Neural cell (in vitro differentiated cells): ENCODE measurements around the gene TENT4A. TPM values are rescaled to one million over a fixed set of nuclear protein-coding genes. Genes with fewer than 3 reads are reported as not detected.

ENCODE experiments used
- H2AFZ ChIP-seq: fragments of 200-600, 300-800 bp; sonication (generic), shearing (Covaris generic); 2 replicates; pipeline ENCODE4 v1.6.0; 2014; ENCODE audit warnings: low read depth, mild to moderate bottlenecking, antibody characterized with exemption, low read length, moderate library complexity
- H3F3A ChIP-seq: fragments of 200-600 bp; shearing (Covaris generic); 2 replicates; pipeline ENCODE4 v1.6.1; 2016; ENCODE audit warnings: mild to moderate bottlenecking, moderate library complexity, mixed read lengths, antibody characterized with exemption, low read length; ENCODE audit not compliant: insufficient read depth, poor library complexity, severe bottlenecking
- H3K27ac ChIP-seq: fragments of 200-600, 300-800 bp; sonication (generic), shearing (Covaris generic); 2 replicates; pipeline ENCODE4 v1.5.1; 2014; ENCODE audit warnings: mild to moderate bottlenecking, low read length, moderate library complexity
- H3K27me3 ChIP-seq: fragments of 300-800, 200-600 bp; sonication (generic), shearing (Covaris generic); 2 replicates; pipeline ENCODE4 v1.6.0; 2014; ENCODE audit warnings: mild to moderate bottlenecking, low read depth, low read length, moderate library complexity; ENCODE audit not compliant: insufficient read depth
- H3K36me3 ChIP-seq: fragments of 300-800, 200-600 bp; sonication (generic), shearing (Covaris generic); 2 replicates; pipeline ENCODE4 v1.5.1; 2014; ENCODE audit warnings: mild to moderate bottlenecking, antibody characterized with exemption, low read length, moderate library complexity; ENCODE audit not compliant: insufficient read depth
- H3K4me2 ChIP-seq: fragments of 300-800, 200-600 bp; sonication (generic), shearing (Covaris generic); 2 replicates; pipeline ENCODE4 v1.6.0; 2014; ENCODE audit warnings: mild to moderate bottlenecking, low read length
- H3K4me3 ChIP-seq: fragments of 300-800, 200-600 bp; sonication (generic), shearing (Covaris generic); 2 replicates; pipeline ENCODE4 v1.5.1; 2014; ENCODE audit warnings: mild to moderate bottlenecking, low read length, moderate library complexity
- H3K79me2 ChIP-seq: fragments of 200-600 bp; shearing (Covaris generic); replicated peaks from 2 replicates; pipeline ENCODE4 v1.6.0; 2014; ENCODE audit warnings: mild to moderate bottlenecking, low read length, moderate library complexity; ENCODE audit not compliant: insufficient read depth
- H3K9ac ChIP-seq: fragments of 300-800, 200-600 bp; sonication (generic), shearing (Covaris generic); 2 replicates; pipeline ENCODE4 v1.6.1; 2016; ENCODE audit warnings: mild to moderate bottlenecking, low read length, mixed read lengths
- H3K9me2 ChIP-seq: fragments of 200-600 bp; shearing (Covaris generic); 2 replicates; pipeline ENCODE4 v1.6.1; 2016; ENCODE audit warnings: mild to moderate bottlenecking, low read length, mixed read lengths; ENCODE audit not compliant: insufficient read depth
- H3K9me3 ChIP-seq: fragments of 200-600, 300-800 bp; sonication (generic), shearing (Covaris generic); 2 replicates; pipeline ENCODE4 v1.6.1; 2016; ENCODE audit warnings: mild to moderate bottlenecking, mixed run types, low read length, moderate library complexity, mixed read lengths
- H4K20me1 ChIP-seq: fragments of 200-600 bp; shearing (Covaris generic); 2 replicates; pipeline ENCODE4 v1.6.1; 2016; ENCODE audit warnings: mild to moderate bottlenecking, mixed run types; ENCODE audit not compliant: insufficient read depth
- EP300 ChIP-seq: fragments of 450-650 bp; conservative IDR thresholded peaks from 2 replicates; pipeline ENCODE4 v1.6.1; 2014; ENCODE audit warnings: antibody characterized with exemption, mild to moderate bottlenecking, moderate library complexity; ENCODE audit not compliant: poor library complexity, severe bottlenecking
- EZH2 ChIP-seq: fragments of 200-600, 300-800 bp; shearing (Covaris generic), sonication (generic); IDR thresholded peaks from 2 replicates; pipeline ENCODE4 v1.6.1; 2014; ENCODE audit warnings: antibody characterized with exemption, low read length, borderline replicate concordance, mild to moderate bottlenecking; ENCODE audit not compliant: insufficient read depth, poor library complexity, severe bottlenecking
- MXI1 ChIP-seq: fragments of 450-650 bp; conservative IDR thresholded peaks from 2 replicates; pipeline ENCODE4 v1.6.1; 2014; ENCODE audit warnings: antibody characterized with exemption, mild to moderate bottlenecking; ENCODE audit not compliant: poor library complexity, severe bottlenecking
- POLR2AphosphoS5 ChIP-seq: IDR thresholded peaks from 2 replicates; pipeline ENCODE4 v1.6.1; 2012
- RAD21 ChIP-seq: fragments of 450-650 bp; conservative IDR thresholded peaks from 2 replicates; pipeline ENCODE4 v1.6.1; 2014; ENCODE audit warnings: antibody characterized with exemption, mild to moderate bottlenecking, moderate library complexity
- SMC3 ChIP-seq: fragments of 450-650 bp; conservative IDR thresholded peaks from 2 replicates; pipeline ENCODE4 v1.6.1; 2014; ENCODE audit warnings: antibody characterized with exemption, mild to moderate bottlenecking, moderate library complexity; ENCODE audit not compliant: poor library complexity
- TAF1 ChIP-seq: IDR thresholded peaks from 2 replicates; pipeline ENCODE4 v1.6.1; 2012; ENCODE audit warnings: low read depth
- polyA plus RNA-seq: library from polyadenylated mRNA; depleted of rRNA; stranded (reverse); fragments of >200 nt; gene quantifications from 2 replicates; pipeline ENCODE4 v1.2.3, GENCODE V29; 2014
- TF ChIP-seq, protein P1 (sequence below): IDR thresholded peaks from 2 replicates; pipeline ENCODE4 v1.6.1; 2012; ENCODE audit warnings: borderline replicate concordance
- TF ChIP-seq, protein P2 (sequence below): fragments of 450-650 bp; IDR thresholded peaks from 2 replicates; pipeline ENCODE4 v1.5.1; 2014; ENCODE audit warnings: antibody characterized with exemption, mild to moderate bottlenecking, moderate library complexity; ENCODE audit not compliant: poor library complexity, severe bottlenecking

TENT4A gene
- polyA plus RNA-seq, 1 donor from 2014 or later = 12.1 TPM

DNA sequence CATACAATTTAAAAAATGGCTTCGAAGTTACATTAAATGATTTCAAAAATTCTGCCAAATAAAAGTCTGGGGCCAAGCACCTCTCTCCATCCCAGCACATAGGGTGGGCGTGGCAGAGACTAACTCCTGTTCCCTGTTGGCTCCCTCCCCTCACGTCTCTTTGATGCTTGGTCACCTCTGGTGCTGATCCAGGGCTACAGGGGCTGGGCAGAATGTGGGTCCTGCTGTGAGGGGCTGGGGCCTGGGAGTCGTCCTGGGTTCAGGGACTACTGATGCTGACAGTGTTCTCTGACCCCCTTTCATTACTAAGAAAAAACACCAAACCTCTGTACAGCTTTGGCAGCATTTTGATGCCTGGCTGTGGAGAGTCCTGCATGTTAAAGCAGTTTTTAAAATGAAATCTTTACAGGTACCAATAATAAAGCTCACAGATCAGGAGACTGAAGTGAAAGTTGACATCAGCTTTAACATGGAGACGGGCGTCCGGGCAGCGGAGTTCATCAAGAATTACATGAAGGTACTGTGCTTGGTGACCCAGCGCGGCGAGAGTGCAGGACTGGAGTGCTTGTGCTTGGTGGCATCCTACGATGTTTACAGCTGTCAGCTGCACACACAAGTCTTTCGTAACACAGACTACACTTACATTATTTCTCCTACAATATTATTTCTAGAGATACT is 29.0 kb downstream of the TENT4A start:
- H3K27me3 ChIP-seq = no peaks in the 10 kb centered on the region
- H3K9me3 ChIP-seq = no peaks in the 10 kb centered on the region
- H3K4me2 ChIP-seq = no peak overlapping the region
- H2AFZ ChIP-seq = no peak overlapping the region
- H3K79me2 ChIP-seq = no peaks in the 10 kb centered on the region
- H3K27ac ChIP-seq = no peak overlapping the region
- H3K36me3 ChIP-seq = peaks cover 6% of the 10 kb centered on the region
- H3K9me2 ChIP-seq = no peaks in the 10 kb centered on the region
- no peak overlapping the region for H3K9ac ChIP-seq
- no peaks in the 10 kb centered on the region for H3F3A ChIP-seq
- no peaks in the 10 kb centered on the region for H4K20me1 ChIP-seq
- no peak overlapping the region for H3K4me3 ChIP-seq
- TF ChIP-seq SMC3 = no peak
- TF ChIP-seq TAF1 = no peak
- TF ChIP-seq RAD21 = no peak
- TF ChIP-seq EZH2 = no peak
- no peak for TF ChIP-seq POLR2AphosphoS5
- no peak for TF ChIP-seq EP300
- TF ChIP-seq, protein P1, sequence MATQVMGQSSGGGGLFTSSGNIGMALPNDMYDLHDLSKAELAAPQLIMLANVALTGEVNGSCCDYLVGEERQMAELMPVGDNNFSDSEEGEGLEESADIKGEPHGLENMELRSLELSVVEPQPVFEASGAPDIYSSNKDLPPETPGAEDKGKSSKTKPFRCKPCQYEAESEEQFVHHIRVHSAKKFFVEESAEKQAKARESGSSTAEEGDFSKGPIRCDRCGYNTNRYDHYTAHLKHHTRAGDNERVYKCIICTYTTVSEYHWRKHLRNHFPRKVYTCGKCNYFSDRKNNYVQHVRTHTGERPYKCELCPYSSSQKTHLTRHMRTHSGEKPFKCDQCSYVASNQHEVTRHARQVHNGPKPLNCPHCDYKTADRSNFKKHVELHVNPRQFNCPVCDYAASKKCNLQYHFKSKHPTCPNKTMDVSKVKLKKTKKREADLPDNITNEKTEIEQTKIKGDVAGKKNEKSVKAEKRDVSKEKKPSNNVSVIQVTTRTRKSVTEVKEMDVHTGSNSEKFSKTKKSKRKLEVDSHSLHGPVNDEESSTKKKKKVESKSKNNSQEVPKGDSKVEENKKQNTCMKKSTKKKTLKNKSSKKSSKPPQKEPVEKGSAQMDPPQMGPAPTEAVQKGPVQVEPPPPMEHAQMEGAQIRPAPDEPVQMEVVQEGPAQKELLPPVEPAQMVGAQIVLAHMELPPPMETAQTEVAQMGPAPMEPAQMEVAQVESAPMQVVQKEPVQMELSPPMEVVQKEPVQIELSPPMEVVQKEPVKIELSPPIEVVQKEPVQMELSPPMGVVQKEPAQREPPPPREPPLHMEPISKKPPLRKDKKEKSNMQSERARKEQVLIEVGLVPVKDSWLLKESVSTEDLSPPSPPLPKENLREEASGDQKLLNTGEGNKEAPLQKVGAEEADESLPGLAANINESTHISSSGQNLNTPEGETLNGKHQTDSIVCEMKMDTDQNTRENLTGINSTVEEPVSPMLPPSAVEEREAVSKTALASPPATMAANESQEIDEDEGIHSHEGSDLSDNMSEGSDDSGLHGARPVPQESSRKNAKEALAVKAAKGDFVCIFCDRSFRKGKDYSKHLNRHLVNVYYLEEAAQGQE = no peak
- TF ChIP-seq, protein P2, sequence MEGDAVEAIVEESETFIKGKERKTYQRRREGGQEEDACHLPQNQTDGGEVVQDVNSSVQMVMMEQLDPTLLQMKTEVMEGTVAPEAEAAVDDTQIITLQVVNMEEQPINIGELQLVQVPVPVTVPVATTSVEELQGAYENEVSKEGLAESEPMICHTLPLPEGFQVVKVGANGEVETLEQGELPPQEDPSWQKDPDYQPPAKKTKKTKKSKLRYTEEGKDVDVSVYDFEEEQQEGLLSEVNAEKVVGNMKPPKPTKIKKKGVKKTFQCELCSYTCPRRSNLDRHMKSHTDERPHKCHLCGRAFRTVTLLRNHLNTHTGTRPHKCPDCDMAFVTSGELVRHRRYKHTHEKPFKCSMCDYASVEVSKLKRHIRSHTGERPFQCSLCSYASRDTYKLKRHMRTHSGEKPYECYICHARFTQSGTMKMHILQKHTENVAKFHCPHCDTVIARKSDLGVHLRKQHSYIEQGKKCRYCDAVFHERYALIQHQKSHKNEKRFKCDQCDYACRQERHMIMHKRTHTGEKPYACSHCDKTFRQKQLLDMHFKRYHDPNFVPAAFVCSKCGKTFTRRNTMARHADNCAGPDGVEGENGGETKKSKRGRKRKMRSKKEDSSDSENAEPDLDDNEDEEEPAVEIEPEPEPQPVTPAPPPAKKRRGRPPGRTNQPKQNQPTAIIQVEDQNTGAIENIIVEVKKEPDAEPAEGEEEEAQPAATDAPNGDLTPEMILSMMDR = no peak
- TF ChIP-seq MXI1 = no peak

DNA sequence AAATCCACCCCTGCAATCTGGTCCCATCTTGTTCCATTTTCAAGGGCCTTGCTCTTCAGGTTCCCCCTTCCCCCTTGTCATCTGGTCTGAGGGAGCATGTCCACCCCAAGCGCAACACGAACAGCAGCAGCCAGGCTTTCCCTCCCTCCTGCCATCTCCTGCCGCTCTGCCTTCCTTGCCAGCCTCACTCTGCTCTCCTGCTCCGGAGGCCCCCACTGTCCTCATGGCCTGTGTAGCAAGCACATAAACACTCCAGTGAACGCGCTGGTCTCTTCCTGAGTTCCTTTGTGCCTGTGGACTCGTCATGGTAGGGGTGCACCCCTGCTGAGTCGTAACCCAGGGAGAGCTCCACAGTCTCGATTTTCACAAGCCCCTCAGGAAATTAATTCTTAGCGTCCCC is 29.9 kb downstream of the TENT4A start:
- H3K4me3 ChIP-seq = no peak overlapping the region
- H3K4me2 ChIP-seq = no peak overlapping the region
- no peaks in the 10 kb centered on the region for H3K9me3 ChIP-seq
- no peak overlapping the region for H3K27ac ChIP-seq
- H3K36me3 ChIP-seq = peaks cover 6% of the 10 kb centered on the region
- H3K79me2 ChIP-seq = no peaks in the 10 kb centered on the region
- no peaks in the 10 kb centered on the region for H3K27me3 ChIP-seq
- no peaks in the 10 kb centered on the region for H4K20me1 ChIP-seq
- H3K9me2 ChIP-seq = no peaks in the 10 kb centered on the region
- H3F3A ChIP-seq = no peaks in the 10 kb centered on the region
- H3K9ac ChIP-seq = no peak overlapping the region
- H2AFZ ChIP-seq = no peak overlapping the region
- TF ChIP-seq EZH2 = no peak
- TF ChIP-seq, protein P2 = no peak
- TF ChIP-seq SMC3 = no peak
- no peak for TF ChIP-seq MXI1
- no peak for TF ChIP-seq EP300
- TF ChIP-seq RAD21 = no peak
- TF ChIP-seq, protein P1 = no peak
- no peak for TF ChIP-seq POLR2AphosphoS5
- no peak for TF ChIP-seq TAF1
